DMS79 (cell line): ENCODE data around the gene UROC1.

Experiments
- DNase-seq: peaks from one replicate; lab custom pipeline; 2025; lab: John Stamatoyannopoulos, UW

The UROC1 gene

DNA sequence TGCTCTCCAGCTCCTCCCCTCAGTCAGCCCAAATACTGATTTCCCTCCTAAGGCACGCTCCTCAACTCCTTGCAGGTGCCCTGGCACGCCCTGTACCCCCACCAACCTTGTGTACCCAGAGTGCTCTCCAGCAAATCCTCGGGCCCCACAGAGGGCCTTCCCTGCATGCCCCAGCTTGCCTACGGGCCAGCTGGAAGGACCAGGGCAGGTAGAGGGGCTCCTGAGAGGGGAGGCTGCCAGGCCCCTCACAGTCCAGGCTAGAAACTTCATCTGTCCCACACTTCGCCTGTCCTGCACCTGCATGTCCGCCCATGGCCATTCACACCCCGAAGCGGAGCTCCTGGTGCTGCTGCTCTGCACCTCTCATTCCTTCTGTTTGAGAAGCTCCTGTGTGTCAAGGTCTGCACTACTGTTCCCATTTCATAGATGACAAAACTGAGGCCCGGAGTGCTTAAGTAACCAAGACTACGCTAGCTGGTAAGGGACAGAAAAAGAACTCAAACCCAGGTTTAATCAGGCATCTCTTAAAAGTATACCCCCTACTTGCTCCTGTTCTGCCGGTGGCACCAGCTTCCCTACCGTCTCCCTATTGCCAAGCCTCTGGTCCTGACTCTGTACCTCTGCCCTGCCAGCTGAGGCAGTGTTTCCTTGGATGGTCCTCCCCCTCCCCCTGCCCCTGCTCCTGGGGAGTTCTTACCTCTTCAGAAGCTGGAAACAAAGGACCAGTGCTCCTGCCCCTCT is 77.4 kb downstream of the UROC1 start:
- no peak for DNase-seq

DNA sequence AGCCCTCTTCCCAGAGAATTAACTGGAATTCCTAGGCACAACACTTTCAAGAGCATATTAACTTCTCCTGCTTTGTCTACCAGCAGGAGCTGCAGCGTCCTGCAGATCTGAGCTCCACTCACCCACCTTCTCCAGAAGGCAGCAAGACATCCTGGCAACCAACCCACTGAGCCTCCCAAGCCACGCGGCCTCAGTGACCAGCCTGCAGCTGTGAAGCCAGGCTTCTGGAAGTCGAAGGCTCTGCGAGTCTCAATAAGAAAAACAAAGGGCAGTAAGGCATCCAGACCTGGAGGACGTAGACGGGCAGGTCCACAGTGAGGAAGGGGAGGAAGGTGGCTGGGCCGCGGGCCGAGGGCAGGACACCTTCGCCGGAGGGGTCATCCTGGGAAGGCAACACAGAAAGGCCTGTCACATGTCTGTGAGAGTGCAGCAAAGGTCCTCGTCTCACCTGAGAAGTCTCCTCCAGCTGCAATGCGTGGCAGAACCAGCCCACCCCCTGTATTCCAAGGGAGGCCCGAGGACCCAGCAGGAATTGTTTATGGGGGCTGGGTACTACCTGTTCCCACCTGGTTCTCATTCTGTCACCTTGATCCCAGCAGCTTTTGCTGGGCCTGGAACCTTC is 78.1 kb downstream of the UROC1 start:
- no peak for DNase-seq

DNA sequence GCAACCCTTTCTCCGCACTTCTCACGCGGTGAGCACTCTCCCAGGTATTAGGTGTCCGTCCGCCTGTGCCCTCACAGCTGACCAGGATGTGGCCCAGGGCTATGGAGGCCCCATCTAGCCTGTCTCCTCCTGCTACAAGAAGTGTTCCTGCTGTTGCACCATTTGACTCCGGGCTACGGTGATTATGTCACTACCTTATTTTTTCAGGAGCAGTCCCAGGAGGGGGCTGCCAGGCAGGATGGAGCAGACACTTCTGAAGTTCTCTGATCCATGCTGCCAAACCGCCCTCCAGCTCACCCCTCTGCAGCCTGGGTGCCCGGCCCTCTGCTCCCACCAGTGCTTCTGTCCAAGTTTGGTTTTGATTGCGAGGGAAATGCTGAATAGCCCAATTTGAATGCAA is 78.8 kb downstream of the UROC1 start:
- no peak for DNase-seq

DNA sequence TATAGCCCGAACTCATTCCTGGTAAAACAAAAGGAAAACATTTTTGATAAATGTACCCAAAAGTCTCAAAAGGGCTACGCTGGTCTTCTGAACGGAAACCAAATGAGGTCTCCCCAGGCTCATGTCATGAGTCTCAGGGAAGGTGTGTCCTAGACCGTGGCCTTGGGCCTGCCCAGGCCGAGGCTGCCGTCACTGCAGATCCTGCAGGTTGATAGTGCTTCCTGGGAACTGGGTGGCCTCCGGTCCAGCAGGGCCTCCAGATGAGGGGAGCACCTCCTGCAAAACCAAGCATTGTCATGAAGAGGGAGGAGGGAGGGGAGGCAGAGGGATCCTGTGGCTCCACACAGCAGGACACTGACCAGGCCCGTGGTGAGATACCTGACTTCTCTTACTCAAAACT is 79.4 kb downstream of the UROC1 start:
- no peak for DNase-seq

DNA sequence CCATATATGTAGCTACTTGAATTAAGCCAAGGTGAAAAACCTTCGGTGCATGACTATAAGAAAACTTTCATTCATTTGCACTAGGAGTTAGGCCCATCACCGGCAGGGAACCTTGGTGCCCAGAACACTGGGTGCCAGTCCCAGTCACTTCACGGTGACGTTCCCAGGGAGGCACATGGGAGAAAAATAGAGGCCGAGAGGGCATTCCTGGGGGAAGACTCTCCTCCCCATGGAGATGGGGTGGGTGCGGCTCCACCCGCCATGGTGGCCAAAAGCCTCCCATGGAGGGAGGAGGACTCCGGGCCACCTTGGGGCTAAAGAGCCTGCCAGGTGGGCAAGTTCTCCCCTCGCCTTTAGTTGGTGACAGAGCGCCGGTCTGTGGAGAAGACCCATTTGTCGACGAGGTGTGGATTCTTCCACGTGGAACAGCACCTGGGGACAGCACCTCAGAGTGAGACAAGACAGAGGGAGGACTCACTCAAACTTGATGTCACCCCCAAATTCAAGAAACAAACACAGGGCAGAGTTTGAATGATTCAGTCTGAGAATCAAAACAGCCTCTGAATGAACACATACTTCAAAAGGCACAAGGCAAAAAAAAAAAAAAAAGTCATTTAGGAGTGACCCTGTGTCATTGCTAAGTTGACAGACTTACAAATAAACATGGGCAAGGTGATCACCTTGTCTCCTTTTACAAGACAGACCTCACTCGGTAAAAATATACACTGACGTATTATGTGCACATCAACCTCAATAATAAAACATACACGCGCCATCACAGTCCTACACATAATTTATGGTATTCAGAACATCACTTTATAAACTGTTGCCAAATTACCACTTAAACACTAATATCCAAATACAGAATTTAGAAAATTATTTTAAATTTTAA is 80.5 kb downstream of the UROC1 start:
- DNase-seq: no peak

DNA sequence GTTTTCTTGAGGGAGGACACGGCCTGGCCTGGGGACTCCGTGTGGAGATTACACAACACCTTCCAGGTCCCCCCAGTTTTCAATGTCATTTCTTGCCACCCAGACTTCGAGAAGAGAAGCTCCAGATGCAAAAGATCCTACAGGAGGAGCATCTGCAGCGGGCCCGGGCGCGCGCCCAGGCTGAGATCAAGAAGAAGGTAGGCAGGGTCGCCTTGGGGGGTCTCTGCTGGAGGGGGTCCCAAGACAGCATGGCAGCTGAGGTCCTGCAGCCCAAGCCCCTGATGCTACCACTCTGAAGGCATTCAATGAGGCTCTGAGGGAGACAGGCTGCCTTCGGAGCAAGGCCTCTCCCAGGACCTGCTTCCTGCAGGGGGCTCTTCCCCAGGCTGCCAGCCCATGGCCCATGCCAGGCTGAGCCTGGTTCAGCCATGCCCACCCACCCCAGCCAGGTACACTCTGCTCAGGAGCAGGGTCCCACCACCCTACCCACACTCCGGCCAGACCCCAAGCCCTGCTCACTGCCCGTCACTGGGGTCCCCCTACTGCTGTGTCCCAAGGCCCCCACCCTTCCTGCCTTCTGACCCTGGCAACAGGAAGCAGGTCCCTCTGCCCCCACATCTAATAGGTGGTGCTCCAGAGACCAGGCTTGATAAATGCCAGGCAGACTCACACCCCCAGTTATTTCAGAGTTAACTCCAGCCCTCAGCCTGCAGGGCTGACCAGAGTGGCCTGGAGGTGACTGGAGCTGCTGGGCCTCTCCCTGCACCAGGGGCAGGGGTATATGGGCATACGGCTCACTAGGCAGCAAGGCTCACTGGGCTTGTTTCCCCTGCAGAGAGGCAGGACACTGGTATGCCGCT is 81.9 kb downstream of the UROC1 start:
- DNase-seq: no peak

DNA sequence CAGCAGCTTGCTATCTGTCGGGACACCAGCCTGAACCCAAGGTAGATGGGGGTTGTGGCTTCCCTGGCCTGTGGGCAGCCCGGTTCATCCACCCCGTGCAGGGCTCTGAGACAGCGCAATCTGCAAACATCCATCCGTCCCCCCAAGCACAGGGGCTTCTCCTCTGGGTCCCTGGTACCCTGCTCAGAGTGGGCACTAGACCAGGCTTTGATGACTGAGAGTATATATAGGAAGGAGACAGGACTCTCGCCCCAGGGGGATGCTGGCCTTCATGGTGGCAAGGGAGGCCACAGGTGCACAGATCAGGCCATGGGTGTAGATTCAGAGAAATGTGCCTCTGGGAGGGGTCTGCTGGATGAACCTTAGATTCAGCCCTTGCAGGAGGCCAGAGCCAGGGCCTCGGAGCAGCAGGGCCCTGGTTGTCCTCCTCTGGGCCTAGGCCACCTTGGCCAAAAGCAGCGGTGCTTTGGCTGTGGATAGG is 82.6 kb downstream of the UROC1 start:
- DNase-seq: no peak

DNA sequence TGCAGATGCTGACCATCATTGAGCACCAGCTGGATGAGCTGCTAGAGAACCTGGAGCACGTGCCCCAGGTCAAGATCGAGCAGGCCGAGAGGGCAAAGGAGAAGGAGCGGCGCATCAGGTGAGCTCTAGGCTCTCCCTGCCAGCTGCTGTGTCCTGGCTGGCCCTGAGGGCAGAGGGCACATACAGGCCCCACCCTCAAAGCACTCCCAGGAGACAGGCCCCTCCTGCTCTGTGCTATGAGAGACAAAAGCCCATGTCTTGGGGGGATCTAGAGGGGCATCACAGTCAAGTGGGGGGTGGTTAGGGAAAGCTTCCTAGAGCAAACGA is 83.3 kb downstream of the UROC1 start:
- DNase-seq: no peak

DNA sequence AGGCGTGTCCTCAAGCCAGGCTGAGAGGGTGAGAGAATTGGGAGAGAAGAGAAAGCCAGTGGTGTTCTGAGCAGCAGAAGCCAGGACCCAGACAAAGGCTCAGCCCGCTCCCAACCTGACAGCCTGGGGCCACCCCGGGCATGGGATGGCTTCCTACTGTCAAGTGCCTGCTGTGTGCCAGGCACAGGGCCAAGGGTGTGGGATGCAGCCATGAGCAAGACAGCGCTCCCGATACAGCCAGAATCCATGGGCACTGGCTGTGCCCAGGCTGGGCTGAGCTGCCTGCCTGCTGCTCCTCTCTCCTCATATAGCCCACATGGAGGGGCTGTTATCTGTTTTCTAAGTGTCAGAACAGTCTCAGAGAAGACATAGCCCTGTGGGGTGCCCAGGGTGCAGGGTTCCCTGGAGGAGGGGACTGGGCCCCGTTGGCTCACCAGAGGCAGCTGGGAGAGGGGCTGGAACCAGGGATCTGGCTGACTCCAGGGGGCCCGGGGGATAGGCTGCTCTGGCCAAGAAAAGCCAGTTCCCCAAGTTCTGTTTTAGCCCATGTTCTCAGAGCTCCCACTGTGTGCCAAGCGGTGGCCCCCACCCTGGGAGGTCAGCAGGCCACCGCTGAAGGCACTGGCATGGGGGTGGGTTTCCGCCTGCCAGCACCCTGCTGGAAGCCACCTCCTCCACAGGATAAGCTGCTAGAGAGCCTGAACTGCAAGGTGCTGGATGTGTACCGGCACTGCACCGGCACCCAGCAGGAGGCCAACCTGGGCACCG is 83.9 kb downstream of the UROC1 start:
- no peak for DNase-seq

DNA sequence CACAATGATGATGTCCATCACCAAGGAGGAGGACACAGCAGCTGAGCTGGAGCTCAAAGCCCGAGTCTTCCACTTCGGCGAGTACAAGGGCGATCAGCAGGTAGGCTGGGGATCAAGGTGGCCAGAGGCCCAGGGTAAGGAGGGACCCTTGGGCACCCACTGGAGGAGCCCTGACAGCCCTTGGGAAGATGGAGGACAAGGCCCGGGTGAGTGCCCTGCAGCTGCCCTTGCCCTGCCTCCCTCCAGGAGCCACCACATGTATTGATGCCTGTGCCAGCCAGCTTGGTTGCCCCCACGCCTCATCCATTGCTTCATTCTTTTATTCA is 84.5 kb downstream of the UROC1 start:
- DNase-seq: no peak

DNA sequence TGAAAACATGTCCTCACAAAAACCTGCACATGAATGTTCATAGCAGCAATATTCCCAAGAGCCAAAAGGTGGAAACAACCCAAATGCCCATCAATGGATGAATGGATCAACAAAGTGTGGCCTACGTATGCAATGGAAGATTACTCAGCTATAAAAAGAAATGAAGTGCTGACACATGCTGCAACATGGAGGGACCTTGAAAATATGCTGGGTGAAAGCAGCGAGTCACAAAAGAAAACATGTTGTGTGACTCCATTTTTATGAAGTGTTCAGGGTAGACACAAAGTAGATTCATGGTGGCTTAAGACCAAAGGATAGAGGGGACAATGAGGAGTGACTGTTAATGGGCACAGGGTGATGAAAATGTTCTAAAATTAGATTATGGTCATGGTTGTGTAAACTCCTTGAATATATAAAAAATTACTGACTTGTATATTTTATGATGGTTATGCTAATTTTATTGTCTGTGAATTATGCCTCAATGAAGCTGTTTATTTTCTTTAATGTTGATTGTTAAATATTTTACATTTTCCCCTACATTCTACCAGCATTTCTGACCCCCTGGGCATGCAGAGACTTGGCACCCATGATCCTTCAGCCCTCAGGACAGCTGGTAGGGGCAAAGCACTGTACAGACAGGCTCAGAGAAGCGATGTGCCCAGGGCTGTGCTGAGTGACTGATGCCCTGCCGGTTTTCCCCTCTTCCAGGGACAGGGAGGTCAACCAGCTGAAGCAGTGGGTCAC is 85.0 kb downstream of the UROC1 start:
- DNase-seq: no peak
